NCI-H2107 treated with DMSO at 0.1 percent for 48 hours (cell line): Measurements from ENCODE around the gene ITGAV.

Source experiments
- DNase-seq: peaks from one replicate; lab custom pipeline; 2025; ENCODE audit not compliant: unreplicated experiment; lab: John Stamatoyannopoulos, UW

ITGAV gene

DNA sequence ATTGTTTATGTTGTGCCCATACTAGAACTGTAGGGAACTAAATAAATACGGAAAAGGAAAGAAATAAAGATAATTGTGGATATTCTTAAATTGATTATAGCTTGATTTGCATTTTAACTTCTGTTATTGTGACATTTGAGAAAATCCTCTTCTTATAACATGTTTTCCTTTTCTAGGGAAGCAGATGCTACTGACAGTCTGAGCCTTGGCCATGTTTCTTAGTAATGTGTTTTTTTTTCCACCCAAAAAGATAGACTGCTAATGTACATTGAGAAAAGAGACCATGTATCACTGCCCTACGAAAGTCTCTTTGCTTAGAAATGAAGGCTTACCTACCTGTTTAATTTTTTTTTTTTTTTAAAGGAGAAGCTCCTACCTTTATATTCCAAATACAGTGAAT lies 22.2 kb downstream of the ITGAV start:
- no peak for DNase-seq

DNA sequence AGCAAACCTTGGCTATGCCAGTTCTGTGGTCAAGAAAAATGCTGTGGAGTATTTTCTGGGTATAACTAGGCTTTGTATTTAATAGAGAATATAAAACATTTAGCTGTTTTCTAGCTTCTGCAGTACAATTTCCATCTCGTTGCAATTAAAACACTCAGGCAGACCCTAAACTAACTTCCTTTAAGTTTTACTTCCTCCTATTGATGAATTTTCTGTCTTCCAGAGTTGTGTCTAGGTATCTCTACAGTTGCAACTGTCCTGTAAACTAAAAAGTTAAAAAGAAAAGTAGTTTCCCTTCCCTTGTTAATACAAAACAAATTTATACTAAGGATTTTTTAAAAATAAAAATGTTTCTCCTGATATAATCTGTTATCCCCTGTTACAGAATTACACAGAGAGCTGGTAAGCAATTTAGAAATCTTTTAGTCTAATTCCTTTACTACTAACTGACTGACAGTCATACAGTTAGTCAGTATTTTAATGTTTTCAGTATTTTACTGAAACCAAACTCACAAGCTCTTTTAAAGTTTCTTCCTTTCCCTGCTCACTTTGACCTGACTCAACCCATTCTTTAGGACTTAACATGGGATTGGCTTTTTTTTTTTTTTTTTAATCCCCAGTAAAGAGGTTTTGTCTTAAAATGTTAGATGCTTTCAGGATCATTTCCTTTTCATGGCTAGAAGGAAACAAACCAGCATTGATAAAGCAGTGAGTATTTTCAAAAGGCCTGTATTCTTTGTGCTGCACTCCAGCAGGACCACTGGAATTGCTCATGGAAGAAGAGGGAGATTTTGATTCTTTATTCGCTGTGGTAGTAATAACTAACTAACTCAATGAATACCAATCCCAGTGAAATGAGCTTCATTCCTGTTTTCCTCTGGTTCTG lies 22.9 kb downstream of the ITGAV start:
- DNase-seq = no peak

DNA sequence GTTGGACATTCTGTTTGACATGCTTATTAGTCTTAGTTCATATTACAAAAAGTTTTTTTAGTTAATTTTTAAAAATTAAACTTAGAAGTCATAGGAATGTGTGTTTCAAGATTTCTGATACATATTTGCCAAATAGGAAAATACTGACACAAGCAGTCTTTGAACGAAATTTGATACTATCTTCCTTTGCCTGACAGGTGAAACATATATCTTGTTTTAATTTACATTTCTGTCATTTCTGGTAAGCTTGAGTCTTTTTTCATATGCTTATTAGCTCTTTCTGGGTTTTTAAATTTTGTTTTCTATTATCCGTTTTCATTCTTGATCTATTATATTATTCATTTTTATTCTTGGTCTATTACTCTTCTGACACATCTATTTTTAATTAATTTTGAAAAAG lies 24.5 kb downstream of the ITGAV start:
- no peak for DNase-seq

DNA sequence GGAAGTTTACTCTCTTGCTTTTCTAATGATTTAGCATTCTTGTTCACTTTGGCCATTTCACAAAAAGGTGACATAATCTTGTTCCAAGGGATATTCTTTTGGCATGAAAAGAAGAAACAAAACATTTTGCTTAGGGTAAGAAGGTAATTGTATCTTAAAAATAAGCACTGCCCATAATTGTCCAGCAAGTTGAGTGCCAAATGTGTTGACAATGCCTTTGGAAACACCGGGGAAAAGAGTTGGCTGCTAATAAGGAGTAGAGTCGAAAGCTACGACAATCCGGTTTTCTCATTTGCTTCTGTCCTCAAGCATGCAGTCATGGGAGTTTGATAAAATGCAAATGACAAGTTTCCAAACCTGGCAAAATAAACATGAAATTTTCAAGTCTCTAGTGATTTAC lies 27.3 kb downstream of the ITGAV start:
- no peak for DNase-seq

DNA sequence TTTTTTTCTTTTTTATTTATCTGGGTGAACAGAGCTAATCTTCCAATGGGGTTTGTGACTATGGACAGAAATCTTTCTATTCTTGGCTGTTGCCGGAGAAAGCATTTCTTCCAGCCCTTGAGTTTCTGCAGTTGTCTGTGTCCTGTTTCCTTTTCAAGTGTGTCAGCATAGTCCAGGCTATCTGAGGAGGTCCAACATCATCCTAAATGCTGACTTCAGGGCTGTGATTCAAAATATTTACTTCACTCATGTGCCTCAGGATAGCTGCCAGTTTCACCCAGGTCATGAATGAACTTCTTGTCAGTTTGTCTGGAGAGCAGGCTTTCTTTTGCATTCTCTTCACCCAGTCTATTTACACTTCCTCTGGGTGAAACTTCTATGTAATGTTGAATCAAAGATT lies 27.9 kb downstream of the ITGAV start:
- DNase-seq = no peak

DNA sequence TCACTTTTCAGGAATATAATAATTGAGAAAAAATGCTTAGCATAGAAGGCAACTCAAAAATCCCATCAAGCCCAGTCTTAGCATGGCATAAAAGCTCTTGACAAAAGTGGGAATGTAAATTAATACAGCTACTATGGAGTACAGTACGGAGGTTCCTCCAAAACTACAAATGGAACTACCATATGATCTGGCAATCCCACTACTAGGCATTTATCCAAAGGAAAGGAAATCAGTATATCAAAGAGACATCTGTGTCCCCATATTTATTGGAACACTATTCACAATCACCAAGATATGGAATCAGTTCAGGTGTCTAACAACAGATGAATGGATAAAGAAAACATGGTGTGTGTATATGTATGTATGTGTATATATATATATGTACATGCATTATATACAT lies 28.8 kb downstream of the ITGAV start:
- DNase-seq = no peak

DNA sequence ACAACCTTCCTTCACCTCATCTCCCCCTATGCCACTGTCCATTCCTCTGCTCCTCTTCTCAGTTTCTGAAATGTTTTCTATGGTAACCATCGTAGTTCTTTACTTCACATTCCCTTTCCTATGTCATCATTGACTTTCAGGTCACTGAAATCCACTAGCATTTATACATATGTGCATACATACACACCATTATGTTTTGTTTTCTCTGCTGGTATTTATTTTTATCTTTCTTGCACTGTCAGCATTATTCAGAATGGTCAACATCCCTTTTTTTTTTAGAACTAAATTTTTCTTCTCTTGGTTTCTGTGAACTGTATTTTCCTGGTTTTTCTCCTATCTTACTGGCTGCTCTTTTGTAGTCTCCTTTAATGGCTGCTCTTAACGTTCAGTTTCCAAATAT lies 33.2 kb downstream of the ITGAV start:
- no peak for DNase-seq

DNA sequence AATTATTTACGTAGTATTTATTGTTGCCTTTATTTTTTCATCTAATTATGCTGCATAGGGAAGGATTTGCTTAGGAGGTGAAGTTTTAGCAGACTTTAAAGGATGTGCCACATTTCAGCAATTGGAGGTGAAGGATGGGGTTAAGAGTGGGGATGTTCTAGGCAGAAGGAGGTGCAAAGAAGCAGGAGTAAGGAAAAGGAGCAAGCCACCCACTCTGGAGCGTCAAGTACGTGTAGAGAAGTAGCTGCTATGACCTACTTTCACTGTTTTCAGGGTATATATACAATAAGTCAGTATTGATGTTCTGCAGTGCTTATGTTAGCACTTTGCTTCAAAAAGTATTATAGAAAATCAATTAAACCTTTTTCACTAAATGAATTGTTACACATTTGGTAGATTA lies 34.4 kb downstream of the ITGAV start:
- no peak for DNase-seq

DNA sequence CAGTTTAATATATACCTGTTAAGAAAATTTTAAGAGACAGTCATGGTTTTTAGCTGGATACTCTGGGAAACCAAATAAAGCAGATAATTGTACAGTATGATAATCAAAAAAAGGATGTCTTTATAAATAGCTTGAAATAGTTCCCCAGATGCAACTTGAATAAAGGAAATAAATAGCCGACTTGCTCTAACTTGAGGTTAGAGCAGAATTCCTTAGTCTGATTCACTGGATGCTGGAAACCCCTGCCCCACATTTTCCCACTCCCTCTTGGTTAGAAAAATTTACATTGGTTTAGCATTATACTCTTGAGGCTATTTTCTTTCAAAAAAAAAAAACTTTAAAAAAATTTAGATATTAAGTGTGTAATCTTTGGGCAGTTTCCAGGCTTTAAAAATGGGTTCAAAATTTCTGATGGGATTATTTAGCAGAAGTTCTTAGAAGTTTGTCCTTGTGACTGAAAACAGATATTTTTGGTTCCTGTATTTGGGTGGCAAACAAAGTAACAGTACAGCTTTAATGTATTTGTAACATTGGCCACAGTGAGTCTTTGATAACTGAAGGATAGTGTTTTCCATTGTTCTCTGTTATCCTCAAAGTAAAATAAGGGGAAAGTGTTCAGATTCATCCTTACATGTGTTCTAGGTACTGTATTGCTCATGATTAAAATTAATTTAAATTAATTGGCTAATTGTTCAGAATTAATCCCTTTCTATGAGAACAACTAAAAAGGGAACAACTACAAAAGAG lies 39.6 kb downstream of the ITGAV start:
- no peak for DNase-seq

DNA sequence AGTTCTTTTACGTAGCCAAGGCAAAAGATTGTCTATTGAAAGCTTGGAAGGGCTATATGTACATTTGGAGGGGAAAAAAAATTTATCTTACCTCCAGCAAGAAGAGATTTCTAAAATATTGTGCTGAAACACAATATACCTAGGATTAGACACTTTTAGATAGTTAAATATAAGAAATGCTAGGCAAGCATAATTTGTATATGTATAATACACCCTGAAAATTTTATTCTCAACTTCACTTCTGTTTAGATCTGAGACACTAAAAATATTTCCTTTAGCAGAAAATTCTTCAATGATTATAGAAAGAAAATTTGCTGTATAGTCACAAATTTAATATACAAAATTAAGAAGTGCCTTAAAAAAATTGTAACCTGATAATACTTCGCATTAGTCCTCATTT lies 42.6 kb downstream of the ITGAV start:
- no peak for DNase-seq

DNA sequence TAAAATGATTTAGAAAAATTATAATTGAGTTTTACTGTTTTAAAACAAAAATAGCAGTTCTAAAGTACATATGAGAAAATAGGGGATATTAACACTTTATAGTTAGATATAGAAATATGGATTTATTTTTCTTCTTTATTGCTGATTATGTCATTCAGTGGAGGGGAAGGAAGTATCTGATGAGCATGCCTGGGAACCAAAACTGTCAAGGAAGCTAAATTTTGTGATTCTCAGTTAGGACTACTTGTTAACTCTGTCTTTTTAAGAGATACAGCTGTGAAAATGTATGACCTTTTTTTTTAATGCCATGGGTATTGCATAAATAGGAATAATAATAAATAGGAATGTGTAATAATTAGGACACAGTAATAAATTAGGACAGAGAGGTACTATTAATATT lies 44.8 kb downstream of the ITGAV start:
- DNase-seq = no peak

DNA sequence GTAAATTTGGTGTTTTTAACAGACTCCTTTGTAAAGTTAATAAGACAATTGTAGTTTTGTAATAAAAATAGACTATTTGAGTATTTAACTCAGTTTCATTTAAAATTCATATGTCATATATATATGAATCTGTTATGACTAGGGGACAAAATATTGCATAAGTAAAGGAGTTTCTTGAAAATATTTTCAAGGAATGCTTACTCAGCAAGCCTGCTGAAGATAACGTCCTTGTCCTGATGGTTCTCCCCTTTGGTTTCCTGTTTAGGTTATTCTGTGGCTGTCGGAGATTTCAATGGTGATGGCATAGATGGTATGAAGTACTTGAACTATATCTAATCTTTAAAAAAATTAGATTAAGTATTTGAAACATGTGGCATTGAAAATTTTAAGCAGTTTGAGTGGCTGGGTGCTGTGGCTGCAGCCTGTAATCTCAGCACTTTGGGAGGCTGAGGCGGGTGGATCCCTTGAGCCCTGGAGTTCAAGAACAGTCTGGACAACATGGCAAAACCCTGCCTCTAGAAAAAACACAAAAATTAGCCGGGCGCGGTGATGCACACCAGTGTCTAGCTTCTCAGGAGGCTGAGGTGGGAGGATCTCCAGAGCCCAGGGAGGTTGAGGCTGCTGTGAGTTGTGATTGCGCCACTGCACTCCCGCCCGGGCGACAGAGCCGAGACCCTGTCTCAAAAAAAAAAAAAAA lies 47.1 kb downstream of the ITGAV start:
- no peak for DNase-seq

DNA sequence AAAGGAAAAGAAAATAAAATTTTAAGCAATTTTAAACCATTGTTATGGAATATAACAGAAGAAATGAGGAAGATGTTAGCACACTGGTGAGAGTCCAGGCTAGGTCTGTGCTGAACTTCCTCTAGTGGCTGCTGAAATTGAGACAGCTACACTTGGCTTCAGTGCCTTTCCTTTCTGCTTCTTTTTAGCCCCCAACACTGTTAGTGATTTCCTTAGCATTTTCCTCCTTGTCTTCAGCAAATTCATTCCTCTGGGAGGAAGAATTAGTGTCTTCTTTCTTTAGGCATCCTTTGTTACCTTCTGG lies 47.6 kb downstream of the ITGAV start:
- no peak for DNase-seq

DNA sequence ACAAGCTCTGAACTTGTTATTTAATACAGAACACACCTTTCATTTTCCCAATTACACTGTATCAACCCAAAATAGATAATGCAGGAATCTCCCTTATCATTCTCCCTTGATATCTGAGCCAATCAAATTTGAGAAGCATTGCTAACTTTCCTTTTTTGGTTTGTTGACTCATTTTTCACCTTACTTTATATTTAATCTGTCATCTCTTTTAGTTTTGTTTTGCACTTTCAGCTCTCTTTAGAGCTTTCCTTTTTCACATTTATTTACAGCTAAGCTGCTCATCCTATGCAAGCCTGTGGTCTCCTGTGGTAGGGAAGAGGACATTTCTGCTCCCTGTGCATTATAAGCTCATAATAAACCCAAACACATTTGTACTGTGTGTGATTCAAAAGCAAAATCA lies 50.1 kb downstream of the ITGAV start:
- no peak for DNase-seq

DNA sequence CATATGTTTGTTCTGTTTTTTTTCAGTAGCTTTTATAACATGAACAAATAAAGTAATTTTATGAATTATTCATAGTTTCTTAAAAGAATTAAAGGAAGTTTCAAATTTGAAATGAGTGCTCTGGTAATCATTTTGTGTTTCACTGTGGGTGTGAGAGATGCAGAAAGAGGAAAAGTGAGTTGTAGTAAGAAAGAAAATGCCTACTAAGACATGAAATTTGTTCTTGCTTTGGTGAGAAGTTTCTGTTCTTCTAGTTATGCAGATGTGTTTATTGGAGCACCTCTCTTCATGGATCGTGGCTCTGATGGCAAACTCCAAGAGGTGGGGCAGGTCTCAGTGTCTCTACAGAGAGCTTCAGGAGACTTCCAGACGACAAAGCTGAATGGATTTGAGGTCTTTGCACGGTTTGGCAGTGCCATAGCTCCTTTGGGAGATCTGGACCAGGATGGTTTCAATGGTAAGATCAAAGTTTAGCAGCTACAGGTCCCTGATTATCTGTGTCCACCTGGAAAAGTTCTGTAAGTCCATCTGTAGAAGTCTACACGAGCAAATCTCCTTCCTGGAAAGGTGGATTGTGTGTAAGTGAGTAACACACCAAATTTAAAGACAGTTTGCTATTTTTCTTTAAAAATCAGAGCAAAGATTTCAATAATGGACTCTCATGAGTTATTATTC lies 51.4 kb downstream of the ITGAV start:
- DNase-seq = no peak

DNA sequence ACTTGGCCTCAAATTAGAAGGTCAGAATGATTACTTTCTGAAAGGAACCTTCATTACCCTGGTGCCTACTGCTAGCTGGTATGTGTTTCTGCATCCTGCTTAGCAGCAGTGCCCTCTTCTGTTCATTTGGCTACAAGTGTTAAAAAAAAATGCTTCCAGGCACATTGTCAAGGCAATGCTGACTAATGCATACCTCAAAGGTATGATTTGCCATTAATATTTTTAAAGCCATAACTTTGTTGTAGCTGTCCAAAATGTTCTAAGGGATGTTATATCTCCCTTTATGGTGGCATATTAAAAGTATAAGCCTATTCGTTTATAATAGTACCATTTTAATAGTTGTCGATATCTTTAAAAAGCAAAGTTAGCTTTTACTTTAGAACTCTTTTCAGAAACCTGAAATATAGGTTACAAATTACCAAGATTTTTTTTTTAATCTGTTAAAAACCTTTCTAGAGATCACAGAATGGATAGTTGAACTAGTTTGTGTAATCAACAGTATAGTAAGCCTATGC lies 52.0 kb downstream of the ITGAV start:
- DNase-seq = peak; percentile 13

DNA sequence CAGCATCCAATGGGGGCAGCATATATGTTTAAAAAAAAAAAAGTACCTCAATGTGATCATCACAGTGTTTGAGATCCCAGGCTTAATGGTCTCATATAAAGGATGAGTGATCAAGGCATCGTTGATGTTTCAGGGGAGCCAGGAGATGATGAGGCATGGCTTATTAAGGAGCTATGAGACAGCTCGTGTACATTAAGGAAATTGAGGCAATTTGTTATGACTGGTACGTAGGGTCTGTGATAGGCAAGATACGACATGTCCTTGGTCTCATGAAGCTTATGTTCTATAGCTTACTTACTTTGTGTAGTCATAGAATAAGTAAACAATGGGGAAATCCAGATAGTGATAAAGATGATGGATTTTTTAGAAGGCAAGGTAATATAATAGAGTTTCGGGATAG lies 54.9 kb downstream of the ITGAV start:
- DNase-seq = no peak

DNA sequence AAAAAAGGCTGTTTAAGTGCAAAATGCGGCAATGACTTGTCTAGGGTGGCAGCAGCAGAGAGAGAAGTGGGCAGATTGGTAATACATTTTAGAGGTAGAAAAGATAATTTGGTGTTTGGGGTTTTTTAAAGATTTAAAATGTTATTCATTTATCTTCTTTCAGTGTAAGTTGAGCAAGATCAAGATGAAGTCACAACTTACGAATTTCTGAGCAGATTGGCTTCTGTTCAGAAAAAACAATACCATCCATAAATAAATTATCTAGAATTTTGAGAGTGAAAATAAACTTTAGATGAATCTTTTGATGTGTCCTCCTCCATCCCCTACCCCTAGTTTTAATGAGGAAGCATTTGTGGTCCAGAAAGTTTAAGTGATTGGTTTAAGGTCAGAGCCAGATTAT lies 56.1 kb downstream of the ITGAV start:
- no peak for DNase-seq

DNA sequence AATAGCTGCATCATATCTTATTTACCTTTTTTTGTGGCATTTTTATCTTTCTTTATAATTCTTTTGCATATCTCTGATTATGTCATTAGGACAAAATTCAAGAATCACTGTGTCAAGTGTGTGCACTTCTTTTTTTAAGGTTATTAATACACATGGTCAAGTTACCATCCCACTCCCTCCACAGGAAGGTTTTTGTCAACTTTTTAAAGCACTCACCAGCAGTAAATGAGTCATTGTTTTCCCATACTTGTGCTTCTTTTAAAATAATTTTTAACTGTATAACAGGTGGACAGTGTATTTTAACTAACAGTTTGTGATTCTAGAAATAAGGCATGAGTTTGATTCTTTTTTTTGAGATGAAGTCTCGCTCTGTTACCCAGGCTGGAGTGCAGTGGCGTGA lies 58.3 kb downstream of the ITGAV start:
- no peak for DNase-seq

DNA sequence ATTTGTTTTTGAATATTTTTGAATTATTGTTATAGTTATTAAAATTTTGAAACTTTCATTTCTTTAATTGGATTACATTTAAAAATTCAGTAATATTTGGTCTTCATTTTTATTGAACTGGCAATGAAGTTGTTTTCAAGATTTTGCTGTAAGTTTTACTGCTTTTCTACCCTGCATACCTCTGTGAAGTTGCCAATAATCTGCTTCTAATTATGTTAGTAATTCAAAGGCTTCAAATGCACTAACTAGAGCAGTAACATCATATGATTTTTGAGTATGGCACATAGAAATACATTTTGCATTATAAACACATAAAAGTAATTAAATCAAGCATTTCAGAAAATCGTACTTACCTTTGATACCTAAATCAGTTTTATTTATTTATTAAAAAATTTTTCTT lies 63.7 kb downstream of the ITGAV start:
- DNase-seq = no peak

DNA sequence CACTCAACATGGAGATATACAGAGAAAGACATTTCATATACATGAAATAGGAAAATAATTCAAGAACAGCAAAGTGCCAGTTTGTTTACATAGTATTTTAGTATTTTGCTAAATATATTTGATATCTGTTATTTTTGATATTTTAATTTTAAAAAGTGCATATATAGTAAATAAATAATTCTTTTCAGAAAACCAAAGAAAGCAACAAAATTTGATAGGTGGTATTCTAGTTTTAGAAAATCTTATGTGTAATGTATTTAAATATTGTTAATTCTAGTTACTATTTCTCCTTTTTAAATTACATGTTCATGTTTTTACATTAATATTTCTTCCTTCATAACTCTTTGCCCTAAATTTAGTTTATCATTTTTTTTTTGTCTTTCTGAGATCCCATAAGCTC lies 69.5 kb downstream of the ITGAV start:
- no peak for DNase-seq
